ENCODE results near the gene KDM4B.

DNA sequence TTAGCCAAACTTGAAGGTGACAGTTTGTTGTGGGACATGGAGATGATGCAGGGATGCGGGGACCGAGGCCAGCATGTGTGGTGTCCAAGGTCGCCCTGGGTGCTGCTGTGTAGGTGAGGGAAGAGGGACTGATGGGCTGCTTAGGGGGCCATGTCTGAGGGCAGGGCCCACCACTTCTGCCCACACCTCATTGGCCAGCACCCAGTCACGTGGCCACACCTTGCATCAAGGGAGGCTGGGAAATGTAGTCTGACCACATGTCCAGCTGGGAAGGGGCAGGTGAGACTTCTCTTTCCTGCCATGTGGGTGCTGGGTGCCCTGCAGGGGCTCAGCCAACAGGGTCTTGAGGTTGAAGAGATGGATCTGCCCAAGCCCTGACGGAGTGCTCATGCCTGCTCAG, 88.9 kb downstream of the KDM4B start:
- TF ChIP-seq, protein P1, sequence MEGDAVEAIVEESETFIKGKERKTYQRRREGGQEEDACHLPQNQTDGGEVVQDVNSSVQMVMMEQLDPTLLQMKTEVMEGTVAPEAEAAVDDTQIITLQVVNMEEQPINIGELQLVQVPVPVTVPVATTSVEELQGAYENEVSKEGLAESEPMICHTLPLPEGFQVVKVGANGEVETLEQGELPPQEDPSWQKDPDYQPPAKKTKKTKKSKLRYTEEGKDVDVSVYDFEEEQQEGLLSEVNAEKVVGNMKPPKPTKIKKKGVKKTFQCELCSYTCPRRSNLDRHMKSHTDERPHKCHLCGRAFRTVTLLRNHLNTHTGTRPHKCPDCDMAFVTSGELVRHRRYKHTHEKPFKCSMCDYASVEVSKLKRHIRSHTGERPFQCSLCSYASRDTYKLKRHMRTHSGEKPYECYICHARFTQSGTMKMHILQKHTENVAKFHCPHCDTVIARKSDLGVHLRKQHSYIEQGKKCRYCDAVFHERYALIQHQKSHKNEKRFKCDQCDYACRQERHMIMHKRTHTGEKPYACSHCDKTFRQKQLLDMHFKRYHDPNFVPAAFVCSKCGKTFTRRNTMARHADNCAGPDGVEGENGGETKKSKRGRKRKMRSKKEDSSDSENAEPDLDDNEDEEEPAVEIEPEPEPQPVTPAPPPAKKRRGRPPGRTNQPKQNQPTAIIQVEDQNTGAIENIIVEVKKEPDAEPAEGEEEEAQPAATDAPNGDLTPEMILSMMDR (IDR thresholded peaks at IDR 0.05) = no peak
- no peak for TF ChIP-seq NFIC (IDR thresholded peaks at IDR 0.05; ENCODE audit: borderline replicate concordance)
- TF ChIP-seq POLR2AphosphoS5 (IDR thresholded peaks at IDR 0.05; ENCODE audit: low read depth, low read length) = no peak
- TF ChIP-seq JUND (IDR thresholded peaks at IDR 0.05) = no peak
- TF ChIP-seq YY1 (IDR thresholded peaks at IDR 0.05; ENCODE audit: low read depth) = no peak
